ENCODE results near the gene RAB3D. TPM values are rescaled to one million over a fixed set of nuclear protein-coding genes. Genes with fewer than 3 reads are reported as not detected.

Gene RAB3D, protein sequence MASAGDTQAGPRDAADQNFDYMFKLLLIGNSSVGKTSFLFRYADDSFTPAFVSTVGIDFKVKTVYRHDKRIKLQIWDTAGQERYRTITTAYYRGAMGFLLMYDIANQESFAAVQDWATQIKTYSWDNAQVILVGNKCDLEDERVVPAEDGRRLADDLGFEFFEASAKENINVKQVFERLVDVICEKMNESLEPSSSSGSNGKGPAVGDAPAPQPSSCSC
- total RNA-seq (2014; rRNA removed), result 34.4 and 37.9 TPM in 2 replicates
- Bru-seq, nascent RNA, result percentile 78 among the genes with signal in this experiment
- BruChase-seq, experiment 1, labeled RNA remaining after a 6-hour chase, result percentile 96 among the genes with signal in this experiment
- BruChase-seq, experiment 2, labeled RNA remaining after a 2-hour chase, result percentile 89 among the genes with signal in this experiment
- long read RNA-seq, full-length matches to known transcripts, result 95 of 110 reads
- long read RNA-seq, partial matches to known transcripts, result 7 of 110 reads
- long read RNA-seq, other reads (novel, unspliced or antisense), result 8 of 110 reads

DNA sequence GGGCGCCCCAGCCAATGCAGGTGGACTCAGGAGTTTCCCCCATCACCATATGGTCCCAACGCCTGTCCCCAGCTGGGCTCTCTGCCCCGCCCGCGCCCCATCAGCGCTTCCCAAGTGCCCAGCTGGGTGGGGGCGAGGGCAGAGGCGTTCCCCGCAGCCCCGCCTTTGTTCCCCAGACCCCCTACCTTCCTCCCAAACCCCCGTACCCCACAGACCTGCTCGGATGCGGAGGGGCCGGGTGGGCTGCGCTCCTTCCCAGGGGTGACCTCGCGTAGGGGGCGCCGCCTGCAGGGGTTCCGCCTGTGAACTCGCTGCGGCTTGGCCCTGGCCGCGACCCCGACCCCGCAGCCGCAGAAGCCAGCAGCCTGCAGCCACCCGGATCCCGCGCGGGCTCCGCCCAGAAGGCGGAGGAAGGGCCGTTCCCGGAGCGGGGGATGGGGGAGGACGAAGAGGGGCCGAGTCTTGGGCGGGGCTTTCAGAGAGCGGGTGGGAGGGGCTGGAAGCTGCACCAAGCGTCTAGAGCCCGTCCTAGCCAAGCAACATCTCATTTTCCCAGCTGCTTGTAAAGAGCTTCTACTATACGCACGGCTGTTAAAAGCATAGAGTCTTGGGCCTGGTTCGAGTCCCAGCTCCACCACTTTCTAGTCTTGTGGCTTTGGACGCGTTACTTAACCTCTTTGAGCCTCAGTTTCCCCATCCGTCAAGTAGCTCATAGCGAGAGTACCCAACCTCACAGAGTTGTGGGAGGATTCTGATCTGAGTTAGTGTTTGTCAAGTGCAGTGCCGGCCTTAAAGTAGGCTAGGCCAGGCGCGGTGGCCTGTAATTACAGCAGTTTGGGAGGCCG lies at the start of gene RAB3D:
RAB3D (minus strand) TSS at position 404 of the 845 bp plus-strand sequence. CDS start 2,258 bp downstream, outside the sequence.
- ATAC-seq (peak; percentile 89), DNase-seq (peak; percentile 95)
- TF ChIP-seq EZH2phosphoT487 (IDR thresholded peaks at IDR 0.05; ENCODE audit: borderline replicate concordance, low read length), result no peak
- TF ChIP-seq, protein P1, sequence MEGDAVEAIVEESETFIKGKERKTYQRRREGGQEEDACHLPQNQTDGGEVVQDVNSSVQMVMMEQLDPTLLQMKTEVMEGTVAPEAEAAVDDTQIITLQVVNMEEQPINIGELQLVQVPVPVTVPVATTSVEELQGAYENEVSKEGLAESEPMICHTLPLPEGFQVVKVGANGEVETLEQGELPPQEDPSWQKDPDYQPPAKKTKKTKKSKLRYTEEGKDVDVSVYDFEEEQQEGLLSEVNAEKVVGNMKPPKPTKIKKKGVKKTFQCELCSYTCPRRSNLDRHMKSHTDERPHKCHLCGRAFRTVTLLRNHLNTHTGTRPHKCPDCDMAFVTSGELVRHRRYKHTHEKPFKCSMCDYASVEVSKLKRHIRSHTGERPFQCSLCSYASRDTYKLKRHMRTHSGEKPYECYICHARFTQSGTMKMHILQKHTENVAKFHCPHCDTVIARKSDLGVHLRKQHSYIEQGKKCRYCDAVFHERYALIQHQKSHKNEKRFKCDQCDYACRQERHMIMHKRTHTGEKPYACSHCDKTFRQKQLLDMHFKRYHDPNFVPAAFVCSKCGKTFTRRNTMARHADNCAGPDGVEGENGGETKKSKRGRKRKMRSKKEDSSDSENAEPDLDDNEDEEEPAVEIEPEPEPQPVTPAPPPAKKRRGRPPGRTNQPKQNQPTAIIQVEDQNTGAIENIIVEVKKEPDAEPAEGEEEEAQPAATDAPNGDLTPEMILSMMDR (conservative IDR thresholded peaks at IDR 0.05; ENCODE audit: low read depth, low read length), result no peak
- TF ChIP-seq EZH2 (IDR thresholded peaks at IDR 0.05; ENCODE audit: low read length, unreplicated experiment), result no peak
- peak within 1 kb of the TSS; percentile 89 for H3K4me3 ChIP-seq (ENCODE audit: low read length)
- H3K9ac ChIP-seq (ENCODE audit: low read length), result peak within 1 kb of the TSS; percentile 80
- H3K9me2 ChIP-seq (replicated peaks; ENCODE audit: low read length), result no peaks in the 10 kb centered on the region
- intact Hi-C loops (cut with micrococcal nuclease), result loop anchor here (1.0 kb wide), 3 partner anchors 36 to 96 kb away; partner anchors contain the start of genes ODAD3 and PRKCSH
- peak within 1 kb of the TSS; percentile 83 for H2AFZ ChIP-seq (ENCODE audit: low read length)
- H3F3A ChIP-seq (ENCODE audit: low read length, unreplicated experiment), result no peaks in the 10 kb centered on the region
- no TSS peak for BruUV-seq (replicated peaks)
- H3K36me3 ChIP-seq (ENCODE audit: low read depth, low read length), result peaks cover 29% of the 10 kb centered on the region
- CTCF ChIA-PET, result interaction anchor here (1.1 kb wide), 1 partner anchor 46 kb away, joined by 10 read pairs; no protein-coding TSS in a partner anchor
- H3K79me2 ChIP-seq (ENCODE audit: low read length), result peaks cover 28% of the 10 kb centered on the region
- peak within 1 kb of the TSS; percentile 97 for H3K4me2 ChIP-seq (ENCODE audit: low read length)
- peak within 1 kb of the TSS; percentile 11 for H3K27ac ChIP-seq (ENCODE audit: low read length)
- no peaks in the 10 kb centered on the region for H3K27me3 ChIP-seq (ENCODE audit: low read length)
- no peaks in the 10 kb centered on the region for H3K9me3 ChIP-seq (ENCODE audit: low read length)
- POLR2A ChIA-PET (ENCODE audit: unreplicated experiment), result interaction anchor here (0.9 to 1.0 kb wide), 2 partner anchors 35 to 42 kb away, joined by 5 read pairs; partner anchors contain the start of gene SWSAP1
- no peaks in the 10 kb centered on the region for H4K20me1 ChIP-seq (ENCODE audit: low read length)
- H3K4me1 ChIP-seq (ENCODE audit: insufficient read depth, low read length), result peaks cover 25% of the 10 kb centered on the region

DNA sequence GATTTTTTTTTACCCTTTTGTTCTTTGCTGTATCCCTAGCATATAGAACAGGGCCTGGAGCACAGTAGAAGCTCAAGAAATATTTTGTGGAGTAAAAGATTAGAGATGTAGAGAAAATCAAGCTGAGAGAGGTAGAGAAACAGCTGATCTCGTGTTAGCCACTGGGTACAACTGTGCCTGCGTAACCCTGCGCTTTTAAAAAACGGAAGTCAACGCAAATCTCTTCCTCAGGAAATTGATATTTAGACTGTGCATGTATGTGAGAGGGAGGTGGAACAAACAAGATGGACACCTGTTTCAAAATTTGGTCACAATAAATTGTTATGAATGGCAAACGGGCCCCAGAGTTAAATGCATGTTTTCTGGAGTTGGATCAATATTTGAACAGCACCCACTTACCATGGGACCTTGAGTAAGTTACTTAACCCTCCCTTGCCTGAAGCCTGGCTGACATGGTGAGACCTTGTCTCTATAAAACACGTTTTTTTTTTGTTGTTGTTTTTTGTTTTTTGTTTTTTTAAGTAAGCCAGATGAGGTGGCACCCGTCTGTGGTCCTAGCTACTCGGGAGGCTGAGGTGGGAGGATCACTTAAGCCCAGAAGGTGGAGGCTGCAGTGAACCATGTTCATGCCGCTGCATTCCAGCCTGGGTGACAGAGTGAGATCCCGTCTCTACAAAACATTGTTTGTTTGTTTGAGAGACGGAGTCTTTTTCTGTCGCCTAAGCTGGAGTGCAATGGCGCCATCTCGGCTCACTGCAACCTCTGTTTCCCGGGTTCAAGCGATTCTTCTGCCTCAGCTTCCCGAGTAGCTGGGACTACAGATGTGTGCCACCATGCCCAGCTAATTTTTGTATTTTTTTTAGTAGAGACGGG lies 47.9 kb upstream of the RAB3D start:
- Histone ChIP-seq H3K27me3 (ENCODE audit: low read length) (no peaks in the 10 kb centered on the region), H4K20me1 (ENCODE audit: low read length) (no peaks in the 10 kb centered on the region), H3K27ac (ENCODE audit: low read length) (no peak overlapping the region), H3K4me2 (ENCODE audit: low read length) (no peak overlapping the region), H3K9ac (ENCODE audit: low read length) (no peak overlapping the region), H3K79me2 (ENCODE audit: low read length) (no peaks in the 10 kb centered on the region), H3K36me3 (ENCODE audit: low read depth, low read length) (no peaks in the 10 kb centered on the region), H3K4me1 (ENCODE audit: insufficient read depth, low read length) (peaks cover 16% of the 10 kb centered on the region), H3K4me3 (ENCODE audit: low read length) (no peak overlapping the region), H2AFZ (ENCODE audit: low read length) (no peak overlapping the region), H3F3A (ENCODE audit: low read length, unreplicated experiment) (no peaks in the 10 kb centered on the region), H3K9me2 (replicated peaks; ENCODE audit: low read length) (no peaks in the 10 kb centered on the region), H3K9me3 (ENCODE audit: low read length) (no peaks in the 10 kb centered on the region)
- POLR2A ChIA-PET (ENCODE audit: unreplicated experiment), result no interaction called here
- TF ChIP-seq, protein P1 (conservative IDR thresholded peaks at IDR 0.05; ENCODE audit: low read depth, low read length), result no peak
- TF ChIP-seq EZH2 (IDR thresholded peaks at IDR 0.05; ENCODE audit: low read length, unreplicated experiment) (no peak), EZH2phosphoT487 (IDR thresholded peaks at IDR 0.05; ENCODE audit: borderline replicate concordance, low read length) (no peak)
- CTCF ChIA-PET, result no interaction called here
- intact Hi-C loops (cut with micrococcal nuclease), result no loop called here
- ATAC-seq (no peak), DNase-seq (no peak)
- no TSS peak for BruUV-seq (replicated peaks)

Data from PC-3 (cell line).